Activated naive CD4-positive, alpha-beta T cell (primary cell): ENCODE measurements around the gene GBF1.
"Not testable (repeated sequence)": the region's sequence is repeated elsewhere in the genome, so short reads cannot be mapped to it uniquely, and the experiment has no call there.

ENCODE experiments used
- DNase-seq, 4 experiments: peaks; one replicate each; lab custom pipeline; 2025; lab: John Stamatoyannopoulos, UW

The GBF1 gene

GRCh38 chr10:102274062-102274461 lies 28.7 kb downstream of the GBF1 start:
- DNase-seq, result no peak

- DNase-seq, result no peak
Measured at GRCh38 chr10:102275343-102275742, 30.0 kb downstream of the GBF1 start.

- no peak for DNase-seq
Measured at GRCh38 chr10:102279104-102279503, 33.8 kb downstream of the GBF1 start.

GRCh38 chr10:102280397-102281101 lies 35.2 kb downstream of the GBF1 start:
- DNase-seq, result no peak

GRCh38 chr10:102281102-102281487 lies 35.8 kb downstream of the GBF1 start:
- DNase-seq, result no peak

GRCh38 chr10:102283488-102283887 lies 38.2 kb downstream of the GBF1 start:
- DNase-seq, result no peak

- DNase-seq, result no peak
Measured at GRCh38 chr10:102283890-102284289, 38.6 kb downstream of the GBF1 start.

- no peak for DNase-seq
Measured at GRCh38 chr10:102284531-102284930, 39.2 kb downstream of the GBF1 start.

GRCh38 chr10:102285133-102285532 lies 39.8 kb downstream of the GBF1 start:
- no peak for DNase-seq

GRCh38 chr10:102286216-102286615 lies 40.9 kb downstream of the GBF1 start:
- DNase-seq, result no peak

GRCh38 chr10:102287538-102287937 lies 42.2 kb downstream of the GBF1 start:
- DNase-seq, result no peak

GRCh38 chr10:102287991-102288390 lies 42.7 kb downstream of the GBF1 start:
- no peak for DNase-seq

GRCh38 chr10:102289356-102289755 lies 44.0 kb downstream of the GBF1 start:
- no peak for DNase-seq

- no peak for DNase-seq
Measured at GRCh38 chr10:102289840-102290239, 44.5 kb downstream of the GBF1 start.

- DNase-seq, result no peak
Measured at GRCh38 chr10:102291221-102291905, 46.0 kb downstream of the GBF1 start.

GRCh38 chr10:102297101-102297500 lies 51.8 kb downstream of the GBF1 start:
- DNase-seq, result no peak

- no peak for DNase-seq
Measured at GRCh38 chr10:102298899-102299298, 53.6 kb downstream of the GBF1 start.

GRCh38 chr10:102299873-102300272 lies 54.5 kb downstream of the GBF1 start:
- DNase-seq, result no peak

GRCh38 chr10:102300278-102300843 lies 55.0 kb downstream of the GBF1 start:
- DNase-seq, result no peak

- not testable (repeated sequence) for DNase-seq
Measured at GRCh38 chr10:102300912-102301311, 55.6 kb downstream of the GBF1 start.

- not testable (repeated sequence) for DNase-seq
Measured at GRCh38 chr10:102301332-102301731, 56.0 kb downstream of the GBF1 start.

GRCh38 chr10:102302611-102303010 lies 57.3 kb downstream of the GBF1 start:
- DNase-seq, result no peak

- DNase-seq, result no peak
Measured at GRCh38 chr10:102306006-102306405, 60.7 kb downstream of the GBF1 start.
